ENCODE results near the gene MRPS18A. TPM values are rescaled to one million over a fixed set of nuclear protein-coding genes. Genes with fewer than 3 reads are reported as not detected.

The MRPS18A gene
- total and polyA plus RNA-seq, 9 of the 15 experiments (the other 6 are each of a cell fraction or from before 2014, with no cell fraction given), result 87.5 to 243 (median 125) TPM

DNA sequence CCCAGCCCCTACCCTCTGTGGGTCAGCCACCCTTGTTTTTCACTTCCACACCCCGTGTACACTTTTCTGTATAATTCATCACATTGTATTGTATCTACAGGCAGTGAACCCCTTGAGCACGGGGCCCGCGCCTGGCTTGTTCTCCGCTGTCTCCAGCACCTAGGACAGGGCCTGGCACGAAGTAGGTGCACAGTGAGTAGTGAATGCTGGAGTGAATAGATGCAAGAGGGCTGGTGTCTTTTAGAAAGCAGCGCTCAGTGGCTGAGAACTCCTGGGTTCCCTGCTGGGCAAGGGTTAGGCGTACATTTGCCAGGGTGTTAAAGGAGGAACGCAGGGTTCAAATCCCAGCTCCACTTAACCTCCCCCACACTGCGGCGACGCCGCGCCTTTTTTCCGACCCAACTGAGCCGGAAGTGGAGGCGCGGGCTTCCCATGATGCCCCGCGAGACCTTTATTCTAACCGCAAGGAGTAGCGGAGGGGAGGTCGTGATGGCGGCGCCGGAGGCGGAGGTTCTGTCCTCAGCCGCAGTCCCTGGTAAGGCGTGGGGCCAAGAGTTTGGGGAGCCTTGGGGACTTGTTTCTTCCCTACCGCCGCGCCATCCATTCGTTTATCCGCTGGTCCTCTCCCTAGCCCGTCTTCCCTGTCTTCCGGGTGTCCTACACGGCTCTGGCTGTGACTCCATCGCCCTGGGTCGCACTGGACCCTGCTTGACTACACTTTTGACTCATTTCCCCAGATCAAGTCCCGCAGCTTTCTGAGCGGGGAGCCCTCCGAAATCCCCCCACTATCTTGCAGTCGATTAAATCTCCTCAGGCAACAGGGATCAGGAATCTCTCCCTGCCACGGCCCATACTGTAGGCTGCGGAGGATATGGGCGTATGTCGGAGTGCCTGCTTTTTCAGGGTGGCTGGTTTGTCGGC is 51.9 kb downstream of the MRPS18A start, which contains the start of gene MAD2L1BP (continued):
- TF ChIP-seq POLR2AphosphoS2 (IDR thresholded peaks at IDR 0.05; ENCODE audit: low read length), result peak; percentile 90
- TF ChIP-seq SMARCA4 (IDR thresholded peaks at IDR 0.05), result peak; percentile 72; the same call in 1 of the 2 replicates
- TF ChIP-seq RBFOX2 (IDR thresholded peaks at IDR 0.05; ENCODE audit: low read depth, low read length), result peak; percentile 99
- TF ChIP-seq NKRF (IDR thresholded peaks at IDR 0.05; ENCODE audit: borderline replicate concordance), result peak; percentile 87
- TF ChIP-seq ATF7 (IDR thresholded peaks at IDR 0.05), result peak; percentile 73
- peak; percentile 87 for TF ChIP-seq CREM (IDR thresholded peaks at IDR 0.05; ENCODE audit: low read depth)
- TF ChIP-seq ESRRA (IDR thresholded peaks at IDR 0.05; ENCODE audit: borderline replicate concordance, low read depth), result peak; percentile 98
- peak in 1 of 2 experiments; percentile 51; a peak in 1 of 4 replicates for TF ChIP-seq MCM7 (IDR thresholded peaks at IDR 0.05)
- no peak for TF ChIP-seq SREBF1 (IDR thresholded peaks at IDR 0.05; ENCODE audit: borderline replicate concordance, low read depth, low read length)
- TF ChIP-seq E2F5 (CRISPR knock-in tag; IDR thresholded peaks at IDR 0.05), result no peak
- TF ChIP-seq TOE1 (IDR thresholded peaks at IDR 0.05; ENCODE audit: borderline replicate concordance), result peak; percentile 55; the same call in 1 of the 2 replicates
- peak; percentile 91; the same call in 1 of the 2 replicates for TF ChIP-seq TOE1 (CRISPR knock-in tag; IDR thresholded peaks at IDR 0.05; ENCODE audit: borderline replicate concordance, low read depth)
- TF ChIP-seq SMAD4 (CRISPR knock-in tag; conservative IDR thresholded peaks at IDR 0.05), result peak; percentile 95
- TF ChIP-seq EP300 (IDR thresholded peaks at IDR 0.05; ENCODE audit: low read length), result peak; percentile 66
- no peak for TF ChIP-seq NONO (IDR thresholded peaks at IDR 0.05; ENCODE audit: low read depth in 2 of 2, low read length in 1 of 2)
- no peak for TF ChIP-seq SRSF3 (IDR thresholded peaks at IDR 0.05; ENCODE audit: insufficient read depth, low read length)
- TF ChIP-seq LARP7 (IDR thresholded peaks at IDR 0.05), result peak; percentile 85; the same call in 1 of the 2 replicates
- peak; percentile 85 to 92 for TF ChIP-seq AFF1 (IDR thresholded peaks at IDR 0.05; ENCODE audit: low read depth in 1 of 2, partially characterized antibody in 2 of 2)
- no peak for TF ChIP-seq IRF9 (tag; IDR thresholded peaks at IDR 0.05)
- peak; percentile 95 for TF ChIP-seq ELF1 (tag; IDR thresholded peaks at IDR 0.05)
